Pancreas (tissue), 10 donors: ENCODE data around the gene CHCHD1. TPM values are rescaled to one million over a fixed set of nuclear protein-coding genes. Genes with fewer than 3 reads are reported as not detected.

Experiments used
- ATAC-seq, 4 donors: fragments of 200-7000 bp; cut with Tn5 transposase; one replicate each; pipeline versions ENCODE4 v1.8.0 to v1.9.1; 2020; ENCODE audit warnings: mild to moderate bottlenecking in 4 of 4, moderate library complexity in 4 of 4
- DNase-seq, 6 donors: peaks; one replicate each; pipeline ENCODE4 v3.0.0-alpha.2; 2020
- FAIRE-seq: peaks from 2 replicates; lab custom pipeline; 2012; peaks lifted over from hg19 to GRCh38; lab: Jason Lieb, UNC
- H3K27ac ChIP-seq, 4 donors: fragments of 200-600 bp; sonication (generic); 1 replicate in 3 of 4; 2 replicates in 1 of 4; pipeline versions ENCODE4 v1.5.0 to v1.8.0; 2020
- H3K27me3 ChIP-seq, 4 donors: fragments of 200-600 bp; one replicate each; pipeline ENCODE4 v1.8.0; 2021
- H3K36me3 ChIP-seq, 3 donors: fragments of 200-600 bp; sonication (generic) in 1 of 3; one replicate each; pipeline versions ENCODE4 v1.5.0 to v1.8.0; 2020 to 2021
- H3K4me1 ChIP-seq, 3 donors: fragments of 200-600 bp; one replicate each; pipeline ENCODE4 v1.8.0; 2021
- H3K4me3 ChIP-seq, 4 donors: fragments of 200-600 bp; sonication (generic) in 2 of 4; one replicate each; pipeline versions ENCODE4 v1.5.0 to v1.8.0; 2020 to 2021
- H3K9me3 ChIP-seq, 4 donors: fragments of 200-600 bp; one replicate each; pipeline ENCODE4 v1.8.0; 2021
- CTCF ChIP-seq, 4 donors: fragments of 200-600 bp; sonication (generic) in 3 of 4; IDR thresholded peaks; one replicate each; pipeline versions ENCODE4 v1.5.0 to v1.8.0; 2021; ENCODE audit warnings: antibody characterized with exemption in 4 of 4
- WGBS, 2 donors: extraction: QIAGEN DNeasy Blood & Tissue Kit; methylation state at CpG; one replicate each; pipeline ENCODE4 v1.1.7; 2013; 5-methylcytosine and 5-hydroxymethylcytosine counted together
- intact Hi-C, 3 donors: fragments of 100-400 bp; cut with DNase I; formaldehyde crosslinking; loops; one replicate each; pipeline versions ENCODE4 v1.11.1 to v1.14.2; 2022
- polyA plus RNA-seq, 2 donors: library from polyadenylated mRNA; stranded (reverse); fragments of 200-250 nt; gene quantifications; one replicate each; pipeline ENCODE4 v1.2.3, GENCODE V29; 2013
- total RNA-seq, 6 donors: library from RNA; stranded (reverse); fragmentation: NEBNext Ultra II Directional in 4 of 6; extraction: Animal tissue kit (Norgen Biotek cat#: 25700) in 4 of 6; gene quantifications; one replicate each; pipeline versions ENCODE4 v1.2.1 to v1.2.4, GENCODE V29; 2021 to 2023
- donor health status: healthy with polysubstance abuse.
- donor health status: DM: no; HTN: no; CAD: no; lungs with moderate emphysema.
- donor health status: DM: no; HTN: no; CAD: no.
- donor health status: control.
- donor health status: control.
- donor health status: Bipolar disorder and iron deficiency.
- donor health status: DM: yes; HTN: yes; CAD: no.
- donor health status: DM: no; HTN: no; CAD: no.
- donor health status: DM: no; HTN: no; CAD: no.
- donor health status: DM: yes; HTN: yes; CAD: no.

The CHCHD1 gene
- total and polyA plus RNA-seq, 8 donors = 4.4 to 31.7 (median 8.3) TPM

- H3K9me3 ChIP-seq = no peaks in the 10 kb centered on the region
- WGBS, 2 donors = 84 to 87% methylated on average over 17 of the region's 17 CpGs
- peaks cover 9 to 20% (median 14%) of the 10 kb centered on the region in 3 donors for H3K4me1 ChIP-seq
- no peak for TF ChIP-seq CTCF (IDR thresholded peaks at IDR 0.05)
- peaks cover 10 to 49% (median 36%) of the 10 kb centered on the region in 3 donors for H3K36me3 ChIP-seq
- ATAC-seq (no peak), FAIRE-seq (no peak), DNase-seq (no peak)
- no peaks in the 10 kb centered on the region for H3K27me3 ChIP-seq
- no peak overlapping the region for H3K4me3 ChIP-seq
- no peak overlapping the region for H3K27ac ChIP-seq
- intact Hi-C loops = no loop called here
These were observed 7.2 kb downstream of the CHCHD1 start for GRCh38 chr10:73788864-73789658.

- 87% methylated on average over 10 of the region's 10 CpGs for WGBS, 2 donors
These were observed 7.8 kb downstream of the CHCHD1 start for GRCh38 chr10:73789659-73790055.

GRCh38 chr10:73790886-73791625 lies 9.2 kb downstream of the CHCHD1 start:
- H3K4me3 ChIP-seq = no peak overlapping the region
- H3K36me3 ChIP-seq = peaks cover 10 to 68% (median 36%) of the 10 kb centered on the region in 3 donors
- DNase-seq (no peak), ATAC-seq (no peak), FAIRE-seq (no peak)
- H3K27ac ChIP-seq = no peak overlapping the region
- H3K4me1 ChIP-seq = peaks cover 9 to 20% (median 14%) of the 10 kb centered on the region in 3 donors
- no peaks in the 10 kb centered on the region for H3K9me3 ChIP-seq
- TF ChIP-seq CTCF (IDR thresholded peaks at IDR 0.05) = no peak
- intact Hi-C loops = no loop called here
- WGBS, 2 donors = 91 to 92% methylated on average over 22 of the region's 22 CpGs
- no peaks in the 10 kb centered on the region for H3K27me3 ChIP-seq

More at GRCh38 chr10:73789659-73790055, 7.8 kb downstream of the CHCHD1 start:
- TF ChIP-seq CTCF (IDR thresholded peaks at IDR 0.05) = no peak
- H3K4me1 ChIP-seq = peaks cover 9 to 20% (median 14%) of the 10 kb centered on the region in 3 donors
- no peak for ATAC-seq
- no peak overlapping the region for H3K4me3 ChIP-seq
- peaks cover 10 to 55% (median 36%) of the 10 kb centered on the region in 3 donors for H3K36me3 ChIP-seq
- no peak for FAIRE-seq
- intact Hi-C loops = no loop called here
- H3K27ac ChIP-seq = no peak overlapping the region
- H3K27me3 ChIP-seq = no peaks in the 10 kb centered on the region
- no peaks in the 10 kb centered on the region for H3K9me3 ChIP-seq
- no peak for DNase-seq

GRCh38 chr10:73791871-73792400 lies 10.1 kb downstream of the CHCHD1 start:
- peaks cover 4 to 14% (median 9%) of the 10 kb centered on the region in 3 donors for H3K4me1 ChIP-seq
- no peak for FAIRE-seq
- no peak overlapping the region for H3K27ac ChIP-seq
- no peak for TF ChIP-seq CTCF (IDR thresholded peaks at IDR 0.05)
- H3K4me3 ChIP-seq = no peak overlapping the region
- no peaks in the 10 kb centered on the region for H3K27me3 ChIP-seq
- 93 to 97% methylated on average over 26 of the region's 26 CpGs for WGBS, 2 donors
- no peaks in the 10 kb centered on the region for H3K9me3 ChIP-seq
- peak in 2 of 6 donors; percentile 27 to 49 for DNase-seq
- H3K36me3 ChIP-seq = peaks cover 10 to 77% (median 36%) of the 10 kb centered on the region in 3 donors
- no peak for ATAC-seq
- intact Hi-C loops = no loop called here
